HepG2 (cell line): Measurements from ENCODE around the gene NDUFS2. TPM values are rescaled to one million over a fixed set of nuclear protein-coding genes. Genes with fewer than 3 reads are reported as not detected.

ENCODE experiments used
- ARID2 ChIP-seq: sonication (generic); formaldehyde crosslinking; IDR thresholded peaks from 2 replicates; pipeline ENCODE4 v1.8.1; 2022; ENCODE audit warnings: mild to moderate bottlenecking, missing genetic modification reagents, borderline replicate concordance
- ELK4 ChIP-seq: sonication (generic); formaldehyde crosslinking; IDR thresholded peaks from 2 replicates; pipeline ENCODE4 v1.9.0; 2021; ENCODE audit warnings: missing genetic modification reagents, borderline replicate concordance
- FLYWCH1 ChIP-seq: sonication (generic); formaldehyde crosslinking; IDR thresholded peaks from 2 replicates; pipeline ENCODE4 v1.8.1; 2023; ENCODE audit warnings: mild to moderate bottlenecking, missing genetic modification reagents
- GABPA ChIP-seq, 2 experiments: IDR thresholded peaks; 2 replicates each; pipeline ENCODE4 v1.6.1; 2011 to 2016; ENCODE audit warnings: low read depth in 2 of 2, low read length in 1 of 2, missing biosample characterization in 1 of 2, missing genetic modification characterization in 1 of 2
- GABPB1 ChIP-seq: IDR thresholded peaks from 2 replicates; pipeline ENCODE4 v1.6.1; 2016; ENCODE audit warnings: mild to moderate bottlenecking, missing genetic modification reagents, moderate library complexity, missing compliant biosample characterization
- GTF2F1 ChIP-seq: fragments of 150-350 bp; IDR thresholded peaks from 2 replicates; pipeline ENCODE4 v1.6.1; 2014; ENCODE audit warnings: low read length
- HOXA9 ChIP-seq: sonication (generic); formaldehyde crosslinking; IDR thresholded peaks from 2 replicates; pipeline ENCODE4 v1.8.1; 2022; ENCODE audit warnings: missing genetic modification reagents, mild to moderate bottlenecking, moderate library complexity, borderline replicate concordance
- KDM2A ChIP-seq: sonication (generic); formaldehyde crosslinking; IDR thresholded peaks from 2 replicates; pipeline ENCODE4 v1.4.0; 2020; ENCODE audit warnings: low read depth, missing genetic modification reagents, borderline replicate concordance
- KDM5A ChIP-seq: fragments of 200-600 bp; sonication (generic); IDR thresholded peaks from 2 replicates; pipeline ENCODE4 v1.7.0; 2018; ENCODE audit warnings: antibody characterized with exemption, mild to moderate bottlenecking, low read length, borderline replicate concordance
- MED13 ChIP-seq: sonication (generic); formaldehyde crosslinking; IDR thresholded peaks from 2 replicates; pipeline ENCODE4 v1.5.0; 2020; ENCODE audit warnings: missing genetic modification reagents
- MTF2 ChIP-seq: sonication (generic); formaldehyde crosslinking; IDR thresholded peaks from 2 replicates; pipeline ENCODE4 v1.5.0; 2020; ENCODE audit warnings: missing genetic modification reagents, borderline replicate concordance
- MYC ChIP-seq: sonication (generic); formaldehyde crosslinking; IDR thresholded peaks from 2 replicates; pipeline ENCODE4 v1.9.0; 2021; ENCODE audit warnings: missing genetic modification reagents, borderline replicate concordance
- MZF1 ChIP-seq: sonication (generic); formaldehyde crosslinking; IDR thresholded peaks from 2 replicates; pipeline ENCODE4 v1.8.1; 2023; ENCODE audit warnings: mild to moderate bottlenecking, missing genetic modification reagents, borderline replicate concordance
- PCBP2 ChIP-seq: fragments of 200-400 bp; formaldehyde crosslinking; optimal IDR thresholded peaks from 2 replicates; pipeline ENCODE3; 2018; ENCODE audit warnings: low read length, low read depth; ENCODE audit not compliant: poor library complexity, severe bottlenecking
- PHF8 ChIP-seq: sonication (generic); formaldehyde crosslinking; IDR thresholded peaks from 2 replicates; pipeline ENCODE4 v1.5.0; 2020; ENCODE audit warnings: missing genetic modification reagents
- ZBTB1 ChIP-seq: sonication (generic); formaldehyde crosslinking; IDR thresholded peaks from 2 replicates; pipeline ENCODE4 v1.4.0; 2020; ENCODE audit warnings: missing genetic modification reagents, borderline replicate concordance
- ZBTB14 ChIP-seq: sonication (generic); formaldehyde crosslinking; IDR thresholded peaks from 2 replicates; pipeline ENCODE4 v1.4.0; 2020; ENCODE audit warnings: missing genetic modification reagents
- ZBTB43 ChIP-seq: sonication (generic); formaldehyde crosslinking; conservative IDR thresholded peaks from 2 replicates; pipeline ENCODE4 v1.4.0; 2020; ENCODE audit warnings: missing genetic modification reagents
- ZBTB49 ChIP-seq: sonication (generic); formaldehyde crosslinking; IDR thresholded peaks from 2 replicates; pipeline ENCODE4 v1.4.0; 2020; ENCODE audit warnings: missing genetic modification reagents, borderline replicate concordance
- ZKSCAN5 ChIP-seq: sonication (generic); formaldehyde crosslinking; IDR thresholded peaks from 2 replicates; pipeline ENCODE4 v1.5.1; 2020; ENCODE audit warnings: mild to moderate bottlenecking, missing genetic modification reagents
- ZNF205 ChIP-seq: IDR thresholded peaks from 2 replicates; pipeline ENCODE4 v1.6.1; 2018; ENCODE audit warnings: missing biosample characterization, missing genetic modification reagents
- ZNF383 ChIP-seq: sonication (generic); formaldehyde crosslinking; IDR thresholded peaks from 2 replicates; pipeline ENCODE4 v1.4.0; 2020; ENCODE audit warnings: missing genetic modification reagents, mild to moderate bottlenecking, borderline replicate concordance
- ZNF737 ChIP-seq: sonication (generic); formaldehyde crosslinking; IDR thresholded peaks from 2 replicates; pipeline ENCODE4 v1.5.0; 2020; ENCODE audit warnings: missing genetic modification reagents, mild to moderate bottlenecking, borderline replicate concordance
- polyA plus RNA-seq, 8 experiments: library from polyadenylated mRNA; depleted of rRNA in 3 of 8; stranded (reverse) in 7 of 8; unstranded in 1 of 8; fragments of >200 nt; fragmentation: Illumina TruSeq in 4 of 8; extraction: Trizol in 4 of 8; gene quantifications; 2 replicates each; pipeline versions ENCODE4 v1.2.1 to v1.2.3, GENCODE V29; 2011 to 2016; ENCODE audit warnings: low read depth in 4 of 8, missing spikeins in 1 of 8, mixed read lengths in 1 of 8; ENCODE audit not compliant: insufficient read depth in 1 of 8
- total RNA-seq, 5 experiments: library from RNA; depleted of rRNA; stranded (reverse); fragments of >200 nt; fragmentation: Illumina TruSeq; extraction: Trizol; gene quantifications; 2 replicates each; pipeline ENCODE4 v1.2.3, GENCODE V29; 2016; ENCODE audit warnings: low read depth in 1 of 5

Gene NDUFS2
- total and polyA plus RNA-seq, 2 of the 13 experiments (the other 11 are each of a cell fraction or from before 2014, with no cell fraction given): 89.9 to 118 TPM

- no peak for TF ChIP-seq ZBTB14 (CRISPR knock-in tag)
- TF ChIP-seq ZNF737 (CRISPR knock-in tag): no peak
- no peak for TF ChIP-seq GTF2F1
- no peak for TF ChIP-seq ZKSCAN5 (CRISPR knock-in tag)
- TF ChIP-seq ZNF383: no peak
- TF ChIP-seq GABPA (IDR thresholded peaks at IDR 0.05; ENCODE audit: low read depth, low read length): no peak
- no peak for TF ChIP-seq GABPA (CRISPR knock-in tag; IDR thresholded peaks at IDR 0.05; ENCODE audit: low read depth)
- TF ChIP-seq ZBTB49 (CRISPR knock-in tag): peak; percentile 12; the same call in 1 of the 2 replicates
- TF ChIP-seq FLYWCH1 (CRISPR knock-in tag): no peak
- TF ChIP-seq ARID2: no peak
- no peak for TF ChIP-seq HOXA9
- TF ChIP-seq MTF2 (CRISPR knock-in tag): no peak
- no peak for TF ChIP-seq ELK4
- no peak; the same call in 1 of the 2 replicates for TF ChIP-seq KDM5A
- peak; percentile 98 for TF ChIP-seq MED13 (CRISPR knock-in tag)
- peak; percentile 15; the same call in 1 of the 2 replicates for TF ChIP-seq GABPB1
- no peak; the same call in 1 of the 2 replicates for TF ChIP-seq PHF8 (CRISPR knock-in tag)
- TF ChIP-seq ZNF205 (CRISPR knock-in tag): 0 out of 2 replicates have a peak, but pooled peaks have one; percentile 19
- TF ChIP-seq PCBP2: no peak
- no peak for TF ChIP-seq MYC (CRISPR knock-in tag)
- 0 out of 2 replicates have a peak, but pooled peaks have one; percentile 59 for TF ChIP-seq ZBTB43 (CRISPR knock-in tag)
- TF ChIP-seq ZBTB1: no peak
- no peak for TF ChIP-seq MZF1 (CRISPR knock-in tag)
- TF ChIP-seq KDM2A (CRISPR knock-in tag): peak; percentile 27; the same call in 1 of the 2 replicates
These were observed 21.9 kb downstream of the NDUFS2 start (continued) for GRCh38 chr1:161223805-161224694.
